Uterus (tissue), 4 donors: ENCODE data around the gene SLC41A3. TPM values are rescaled to one million over a fixed set of nuclear protein-coding genes. Genes with fewer than 3 reads are reported as not detected.

Experiments
- DNase-seq, 2 donors: peaks; one replicate each; pipeline ENCODE4 v3.0.0-alpha.2; 2019 to 2020
- H3K27ac ChIP-seq, 2 donors: fragments of 200-600 bp; sonication (generic); 1 replicate in 1 of 2; 2 replicates in 1 of 2; pipeline ENCODE4 v1.5.1; 2016 to 2018
- H3K27me3 ChIP-seq, 2 donors: fragments of 200-600 bp; sonication (generic); one replicate each; pipeline ENCODE4 v1.5.1; 2018 to 2019; ENCODE audit warnings: control low read depth in 1 of 2
- H3K36me3 ChIP-seq, 2 donors: fragments of 200-600 bp; sonication (generic); one replicate each; pipeline ENCODE4 v1.5.1; 2019; ENCODE audit warnings: control low read depth in 1 of 2
- H3K4me1 ChIP-seq, 2 donors: fragments of 200-600 bp; sonication (generic); one replicate each; pipeline ENCODE4 v1.5.1; 2018 to 2019; ENCODE audit warnings: control low read depth in 1 of 2
- H3K4me3 ChIP-seq, 2 donors: fragments of 200-600 bp; sonication (generic); 1 replicate in 1 of 2; 2 replicates in 1 of 2; pipeline ENCODE4 v1.5.1; 2018 to 2019; ENCODE audit warnings: mild to moderate bottlenecking in 1 of 2
- H3K9me3 ChIP-seq, 2 donors: fragments of 200-600 bp; sonication (generic); one replicate each; pipeline ENCODE4 v1.5.1; 2019; ENCODE audit warnings: control low read depth in 1 of 2
- CTCF ChIP-seq, 4 experiments: fragments of 200-600 bp in 2 of 4; fragments of 450-650 bp in 2 of 4; sonication (generic) in 2 of 4; IDR thresholded peaks; one replicate each; pipeline ENCODE4 v1.5.1; 2016 to 2019; ENCODE audit warnings: antibody characterized with exemption in 4 of 4, mild to moderate bottlenecking in 2 of 4, moderate library complexity in 1 of 4
- POLR2A ChIP-seq, 2 donors: fragments of 450-650 bp; IDR thresholded peaks; one replicate each; pipeline ENCODE4 v1.6.1; 2016; ENCODE audit warnings: antibody characterized with exemption in 2 of 2, mild to moderate bottlenecking in 1 of 2, moderate library complexity in 1 of 2
- intact Hi-C: fragments of 100-400 bp; cut with DNase I; formaldehyde crosslinking; loops from one replicate; pipeline ENCODE4 v1.15.1; 2023; ENCODE audit warnings: low total_unique reads
- total RNA-seq, 4 donors: library from RNA; depleted of rRNA in 3 of 4; stranded (reverse); fragments of >200 nt in 3 of 4; gene quantifications; one replicate each; pipeline versions ENCODE4 v1.1.0 to v1.2.4, GENCODE V29; 2014 to 2023
- donor health status: DM: yes; HTN: yes; CAD: no.

SLC41A3 gene
- total RNA-seq, 4 donors from 2014 or later, result 65.9 to 94.9 (median 77.4) TPM

DNA sequence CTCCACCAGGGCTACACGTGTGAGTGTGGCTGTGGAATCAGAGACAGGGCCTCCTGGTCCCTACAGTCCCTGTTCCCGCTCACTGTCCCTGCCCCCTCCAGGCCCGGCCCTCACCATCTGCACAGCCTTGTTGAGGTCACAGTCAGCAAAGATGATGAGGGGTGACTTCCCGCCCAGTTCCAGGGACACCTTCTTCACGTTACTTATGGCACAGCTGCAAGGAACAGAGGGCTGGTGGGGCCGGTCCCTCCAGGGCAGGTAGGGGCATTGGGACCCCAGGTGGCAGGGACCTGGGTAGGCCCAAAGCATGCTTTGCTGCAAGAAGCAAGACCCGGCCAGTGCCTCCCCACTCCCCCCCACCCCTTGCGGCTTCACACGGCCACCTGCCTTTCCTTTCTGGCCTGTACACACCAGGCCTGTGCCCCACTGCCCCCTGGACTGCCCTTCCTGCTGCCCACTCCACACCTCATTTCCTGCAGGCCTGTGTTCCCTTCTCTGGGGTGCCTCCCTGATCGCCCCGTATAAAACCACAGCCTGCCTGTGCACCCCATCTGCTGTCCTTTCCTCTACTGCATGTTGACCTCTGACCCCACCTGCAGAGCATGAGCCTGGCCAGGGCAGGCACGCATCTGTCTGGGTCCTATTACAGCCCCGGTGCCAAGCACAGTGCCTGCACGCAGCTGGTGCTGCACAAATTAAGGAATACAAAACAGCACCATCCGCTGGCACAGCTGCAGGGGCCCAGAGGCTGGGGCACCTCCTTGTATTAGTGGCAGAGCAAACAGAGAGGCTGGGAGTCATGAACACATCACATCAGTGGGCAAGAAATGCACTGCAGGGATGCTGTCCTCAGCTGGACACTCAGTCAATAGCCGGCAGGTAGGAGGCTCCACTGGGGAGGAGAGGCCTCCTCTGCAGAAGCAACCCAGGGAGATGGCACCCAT, 30.8 kb upstream of the SLC41A3 start:
- Histone ChIP-seq H3K27ac (no peak overlapping the region), H3K9me3 (no peaks in the 10 kb centered on the region), H3K4me1 (no peaks in the 10 kb centered on the region), H3K36me3 (no peaks in the 10 kb centered on the region), H3K27me3 (no peaks in the 10 kb centered on the region), H3K4me3 (no peak overlapping the region)
- intact Hi-C loops, result no loop called here
- peak in 1 of 2 donors; percentile 8 for DNase-seq
- no peak for TF ChIP-seq CTCF (IDR thresholded peaks at IDR 0.05)
- no peak for TF ChIP-seq POLR2A (IDR thresholded peaks at IDR 0.05)

- TF ChIP-seq POLR2A (IDR thresholded peaks at IDR 0.05) (no peak), CTCF (IDR thresholded peaks at IDR 0.05) (peak in 2 of 4 experiments; percentile 18 to 21)
- intact Hi-C loops, result no loop called here
Measured at GRCh38 chr3:126113733-126114442, 30.0 kb upstream of the SLC41A3 start.

GRCh38 chr3:126113238-126113555, 29.3 kb upstream of the SLC41A3 start:
- intact Hi-C loops, result no loop called here
- Histone ChIP-seq H3K4me3 (no peak overlapping the region), H3K36me3 (no peaks in the 10 kb centered on the region), H3K9me3 (no peaks in the 10 kb centered on the region), H3K27ac (no peak overlapping the region), H3K4me1 (no peaks in the 10 kb centered on the region), H3K27me3 (no peaks in the 10 kb centered on the region)
- peak in 1 of 2 donors; percentile 10 for DNase-seq
- no peak for TF ChIP-seq CTCF (IDR thresholded peaks at IDR 0.05)
- TF ChIP-seq POLR2A (IDR thresholded peaks at IDR 0.05), result no peak

More at GRCh38 chr3:126113733-126114442, 30.0 kb upstream of the SLC41A3 start:
- no peak overlapping the region for H3K4me3 ChIP-seq
- DNase-seq, result peak in 1 of 2 donors; percentile 11
- no peak overlapping the region for H3K27ac ChIP-seq
- H3K36me3 ChIP-seq, result no peaks in the 10 kb centered on the region
- no peaks in the 10 kb centered on the region for H3K4me1 ChIP-seq
- H3K27me3 ChIP-seq, result no peaks in the 10 kb centered on the region
- no peaks in the 10 kb centered on the region for H3K9me3 ChIP-seq

DNA sequence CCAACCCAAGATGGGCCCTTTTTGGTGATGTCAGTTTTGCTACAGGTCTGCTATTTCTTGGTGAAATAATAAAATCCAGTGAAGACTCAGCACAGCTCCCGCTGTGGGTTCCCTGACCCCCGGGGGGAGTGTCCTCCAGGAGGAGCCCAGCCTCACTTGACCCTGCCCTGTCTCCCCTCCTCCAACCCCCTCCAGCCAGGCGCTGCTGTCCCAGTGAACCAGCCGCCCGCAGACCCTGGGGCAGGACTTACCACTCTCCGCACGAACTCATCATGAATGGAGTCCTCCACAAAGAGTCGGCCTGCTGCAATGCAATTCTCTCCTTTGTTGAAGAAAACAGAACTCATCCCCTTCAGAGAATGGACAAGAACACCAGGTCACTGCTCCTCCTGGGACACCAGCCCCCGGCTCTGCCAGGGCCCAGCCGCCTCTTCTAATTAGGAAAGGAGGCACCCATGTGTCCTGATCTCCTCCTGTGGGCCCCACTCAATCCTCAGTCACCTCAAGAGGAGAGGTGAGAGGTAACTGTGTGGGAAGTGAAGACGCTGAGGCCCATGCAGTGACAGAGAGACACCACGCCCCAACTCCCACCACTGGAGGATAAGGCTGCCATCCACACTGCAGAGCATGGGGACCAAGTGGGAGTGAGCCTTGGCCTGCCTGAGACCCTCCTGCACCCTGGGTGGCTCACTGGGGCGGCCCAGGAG, 28.8 kb upstream of the SLC41A3 start:
- H3K27ac ChIP-seq, result no peak overlapping the region
- DNase-seq, result peak in 1 of 2 donors; percentile 9
- H3K27me3 ChIP-seq, result no peaks in the 10 kb centered on the region
- H3K36me3 ChIP-seq, result no peaks in the 10 kb centered on the region
- H3K4me3 ChIP-seq, result no peak overlapping the region
- H3K4me1 ChIP-seq, result no peaks in the 10 kb centered on the region
- no peaks in the 10 kb centered on the region for H3K9me3 ChIP-seq
- intact Hi-C loops, result no loop called here
- TF ChIP-seq CTCF (IDR thresholded peaks at IDR 0.05) (no peak), POLR2A (IDR thresholded peaks at IDR 0.05) (no peak)
